Mucosa of descending colon (tissue), 3 donors: ENCODE measurements around the gene KCTD20. TPM values are rescaled to one million over a fixed set of nuclear protein-coding genes. Genes with fewer than 3 reads are reported as not detected.

Source experiments
- ATAC-seq: fragments of 200-7000 bp; cut with Tn5 transposase; one replicate; pipeline ENCODE4 v1.9.1; 2020; ENCODE audit warnings: mild to moderate bottlenecking, moderate library complexity
- DNase-seq, 3 donors: peaks; one replicate each; pipeline ENCODE4 v3.0.0-alpha.2; 2020
- H3K36me3 ChIP-seq: fragments of 200-600 bp; one replicate; pipeline ENCODE4 v1.8.0; 2021; ENCODE audit warnings: low read depth, mild to moderate bottlenecking
- H3K4me1 ChIP-seq: fragments of 200-600 bp; one replicate; pipeline ENCODE4 v1.8.0; 2021; ENCODE audit warnings: low read depth, mild to moderate bottlenecking
- H3K4me3 ChIP-seq: fragments of 200-600 bp; one replicate; pipeline ENCODE4 v1.8.0; 2021; ENCODE audit warnings: mild to moderate bottlenecking
- H3K9me3 ChIP-seq: fragments of 200-600 bp; one replicate; pipeline ENCODE4 v1.8.0; 2021; ENCODE audit warnings: mild to moderate bottlenecking
- intact Hi-C, 2 donors: fragments of 100-400 bp; cut with DNase I in 1 of 2; cut with micrococcal nuclease in 1 of 2; formaldehyde crosslinking; loops; one replicate each; pipeline versions ENCODE4 v1.11.0 to v1.11.1; 2022; cut with DNase I, micrococcal nuclease
- total RNA-seq, 3 donors: library from RNA; stranded (reverse); fragmentation: NEBNext Ultra II Directional in 2 of 3; extraction: Animal tissue kit (Norgen Biotek cat#: 25700) in 2 of 3; gene quantifications; one replicate each; pipeline versions ENCODE4 v1.2.1 to v1.2.4, GENCODE V29; 2021 to 2023
- TF ChIP-seq, protein P1 (sequence below): fragments of 200-600 bp; IDR thresholded peaks from one replicate; pipeline ENCODE4 v1.8.0; 2022; ENCODE audit warnings: antibody characterized with exemption, mild to moderate bottlenecking
- donor health status: DM: no; HTN: no; CAD: no; lungs with moderate emphysema.
- donor health status: DM: no; HTN: no; CAD: no.
- donor health status: DM: no; HTN: yes; CAD: no.

KCTD20 gene
- total RNA-seq, 3 donors from 2014 or later, result 24.4 to 40.5 (median 28.0) TPM

DNA sequence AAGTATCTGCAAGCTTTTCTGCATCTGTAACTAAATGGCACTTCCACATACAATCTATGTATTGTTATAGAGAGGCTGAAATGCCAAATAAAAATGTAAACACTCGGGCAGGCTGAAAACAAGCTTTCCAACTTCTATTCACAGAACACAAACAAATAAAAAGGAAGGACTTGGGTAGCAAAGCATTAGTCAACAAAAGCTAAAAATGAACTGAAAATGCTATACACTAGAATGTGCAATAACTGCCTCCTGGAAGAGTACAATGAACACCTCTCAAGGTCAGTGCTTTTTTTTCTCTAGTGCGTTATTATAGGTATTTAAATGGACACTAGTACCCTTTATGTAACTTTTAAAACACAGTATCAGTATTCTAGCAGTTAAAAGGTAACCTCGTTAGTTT lies 73.0 kb downstream of the KCTD20 start:
- no peaks in the 10 kb centered on the region for H3K36me3 ChIP-seq
- TF ChIP-seq, protein P1, sequence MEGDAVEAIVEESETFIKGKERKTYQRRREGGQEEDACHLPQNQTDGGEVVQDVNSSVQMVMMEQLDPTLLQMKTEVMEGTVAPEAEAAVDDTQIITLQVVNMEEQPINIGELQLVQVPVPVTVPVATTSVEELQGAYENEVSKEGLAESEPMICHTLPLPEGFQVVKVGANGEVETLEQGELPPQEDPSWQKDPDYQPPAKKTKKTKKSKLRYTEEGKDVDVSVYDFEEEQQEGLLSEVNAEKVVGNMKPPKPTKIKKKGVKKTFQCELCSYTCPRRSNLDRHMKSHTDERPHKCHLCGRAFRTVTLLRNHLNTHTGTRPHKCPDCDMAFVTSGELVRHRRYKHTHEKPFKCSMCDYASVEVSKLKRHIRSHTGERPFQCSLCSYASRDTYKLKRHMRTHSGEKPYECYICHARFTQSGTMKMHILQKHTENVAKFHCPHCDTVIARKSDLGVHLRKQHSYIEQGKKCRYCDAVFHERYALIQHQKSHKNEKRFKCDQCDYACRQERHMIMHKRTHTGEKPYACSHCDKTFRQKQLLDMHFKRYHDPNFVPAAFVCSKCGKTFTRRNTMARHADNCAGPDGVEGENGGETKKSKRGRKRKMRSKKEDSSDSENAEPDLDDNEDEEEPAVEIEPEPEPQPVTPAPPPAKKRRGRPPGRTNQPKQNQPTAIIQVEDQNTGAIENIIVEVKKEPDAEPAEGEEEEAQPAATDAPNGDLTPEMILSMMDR, result no peak
- no peak for DNase-seq
- intact Hi-C loops, result no loop called here
- H3K4me3 ChIP-seq, result no peak overlapping the region
- H3K9me3 ChIP-seq, result no peaks in the 10 kb centered on the region
- ATAC-seq, result no peak
- H3K4me1 ChIP-seq, result peaks cover 24% of the 10 kb centered on the region

DNA sequence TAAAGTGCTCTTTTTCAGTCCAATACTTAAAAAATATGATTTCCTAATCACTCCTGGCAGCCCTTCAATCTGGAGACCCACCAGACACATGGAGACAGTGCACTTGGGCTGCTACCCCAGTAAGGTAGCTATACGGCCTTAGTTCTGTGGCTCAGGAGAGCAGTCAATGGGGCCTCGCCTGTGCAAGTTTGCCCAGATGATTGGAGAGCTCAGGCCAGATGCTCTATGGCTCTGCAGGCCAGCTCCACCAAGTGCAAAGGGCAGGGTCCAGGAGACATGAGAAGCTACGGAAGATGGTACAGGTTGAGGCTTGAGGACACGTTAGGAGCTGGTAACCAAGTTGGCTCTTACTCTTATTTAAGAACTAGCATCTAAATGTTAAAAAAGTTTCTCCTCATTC lies 73.8 kb downstream of the KCTD20 start:
- DNase-seq (peak in 2 of 3 donors; percentile 40 to 54), ATAC-seq (peak; percentile 42)
- H3K9me3 ChIP-seq, result no peaks in the 10 kb centered on the region
- intact Hi-C loops, result no loop called here
- peaks cover 18% of the 10 kb centered on the region for H3K4me1 ChIP-seq
- no peaks in the 10 kb centered on the region for H3K36me3 ChIP-seq
- TF ChIP-seq, protein P1, result no peak
- no peak overlapping the region for H3K4me3 ChIP-seq

DNA sequence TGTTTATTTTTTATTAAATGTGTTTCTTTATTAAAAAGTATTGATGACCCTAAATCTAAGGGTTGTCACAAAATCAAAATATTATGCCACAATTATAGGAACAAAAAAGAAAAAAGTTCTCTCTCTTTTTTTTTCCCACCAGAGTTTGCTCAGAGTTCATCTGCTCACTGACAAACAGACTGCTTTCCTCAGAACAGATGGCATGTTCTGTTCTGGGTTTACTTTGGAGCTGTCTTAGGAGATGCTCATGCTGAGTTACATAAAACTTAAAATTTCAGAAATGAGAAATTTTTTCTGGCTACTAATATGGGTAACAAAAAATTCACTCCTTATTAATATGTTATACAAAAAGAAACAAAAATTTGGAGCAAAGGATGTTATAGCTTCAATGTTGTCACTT lies 74.2 kb downstream of the KCTD20 start:
- intact Hi-C loops, result no loop called here
- TF ChIP-seq, protein P1, result no peak
- no peak for ATAC-seq
- no peak overlapping the region for H3K4me3 ChIP-seq
- H3K9me3 ChIP-seq, result no peaks in the 10 kb centered on the region
- no peak for DNase-seq
- H3K4me1 ChIP-seq, result peaks cover 15% of the 10 kb centered on the region
- no peaks in the 10 kb centered on the region for H3K36me3 ChIP-seq

DNA sequence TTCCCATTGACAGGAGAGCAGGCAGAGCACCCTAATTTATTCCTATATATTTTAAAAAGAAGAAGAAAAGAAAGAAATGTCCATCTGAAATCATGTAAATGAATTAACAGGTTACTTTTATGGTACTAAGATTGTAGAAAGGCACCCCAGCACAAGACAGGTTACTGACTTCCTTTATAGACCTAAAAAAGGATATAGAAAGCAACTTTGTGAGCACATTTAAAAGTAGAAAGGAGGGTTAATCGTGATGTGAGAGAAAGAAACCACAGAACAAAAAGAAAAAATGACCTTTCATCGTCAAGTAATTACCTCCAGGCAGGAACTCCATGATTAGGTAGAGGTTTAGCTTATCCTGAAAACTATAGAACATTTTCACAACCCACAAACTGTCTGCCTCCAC lies 74.6 kb downstream of the KCTD20 start:
- Histone ChIP-seq H3K4me1 (peaks cover 12% of the 10 kb centered on the region), H3K4me3 (no peak overlapping the region), H3K9me3 (no peaks in the 10 kb centered on the region), H3K36me3 (no peaks in the 10 kb centered on the region)
- no peak for ATAC-seq
- no peak for DNase-seq
- TF ChIP-seq, protein P1, result no peak
- intact Hi-C loops, result no loop called here

DNA sequence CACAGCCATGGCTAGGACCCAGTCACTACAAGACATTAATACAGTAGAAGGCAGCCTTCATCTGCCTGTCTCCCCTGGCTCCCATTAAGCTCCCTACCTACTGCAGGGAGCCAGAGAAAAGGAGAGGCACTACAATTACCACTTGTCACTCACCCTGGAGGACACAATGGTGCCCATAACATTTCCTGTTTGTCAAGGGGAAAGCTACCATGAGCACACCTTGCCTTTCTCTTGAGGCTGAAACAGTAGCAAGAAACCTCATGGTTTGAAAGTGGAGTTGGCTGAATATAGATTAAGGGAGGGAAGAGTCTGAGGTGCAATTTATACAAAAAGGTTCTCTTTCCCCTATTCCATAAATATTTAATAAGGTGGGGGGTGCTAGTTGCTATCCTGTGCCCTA lies 76.6 kb downstream of the KCTD20 start:
- no peak overlapping the region for H3K4me3 ChIP-seq
- no peaks in the 10 kb centered on the region for H3K9me3 ChIP-seq
- no peak for ATAC-seq
- TF ChIP-seq, protein P1, result no peak
- no peaks in the 10 kb centered on the region for H3K36me3 ChIP-seq
- H3K4me1 ChIP-seq, result peaks cover 13% of the 10 kb centered on the region
- DNase-seq, result no peak
- intact Hi-C loops, result no loop called here

DNA sequence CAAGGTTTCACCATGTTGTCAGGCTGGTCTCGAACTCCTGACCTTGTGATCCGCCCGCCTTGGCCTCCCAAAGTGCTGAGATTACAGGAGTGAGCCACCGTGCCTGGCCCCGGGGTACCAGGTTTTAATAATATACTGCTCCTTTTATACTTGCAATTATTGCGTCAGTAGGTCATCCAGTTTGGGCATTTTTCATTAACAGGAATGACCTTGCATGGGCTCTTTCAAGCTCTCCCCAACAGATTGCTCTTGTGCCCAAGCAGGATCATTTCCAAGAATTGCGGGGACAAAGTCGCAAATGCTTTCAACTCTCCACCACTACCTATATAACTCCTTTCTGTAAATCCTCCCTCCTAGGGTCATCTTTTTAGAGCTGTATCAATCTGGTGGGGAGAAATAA lies 80.7 kb downstream of the KCTD20 start:
- Histone ChIP-seq H3K4me3 (no peak overlapping the region), H3K36me3 (no peaks in the 10 kb centered on the region), H3K9me3 (no peaks in the 10 kb centered on the region), H3K4me1 (peaks cover 11% of the 10 kb centered on the region)
- ATAC-seq, result no peak
- intact Hi-C loops, result no loop called here
- no peak for DNase-seq
- TF ChIP-seq, protein P1, result no peak
